Neural progenitor cell (in vitro differentiated cells): Measurements from ENCODE around the gene IFNGR2.

ENCODE experiments used
- EZH2 ChIP-seq: fragments of 200-600 bp; sonication (generic); IDR thresholded peaks from 2 replicates; pipeline ENCODE4 v1.6.1; 2017; ENCODE audit warnings: antibody characterized with exemption, mild to moderate bottlenecking, moderate library complexity
- TF ChIP-seq, protein P1 (sequence below): fragments of 200-600 bp; sonication (generic); IDR thresholded peaks from 2 replicates; pipeline ENCODE4 v1.5.1; 2017; ENCODE audit warnings: antibody characterized with exemption, mild to moderate bottlenecking

DNA sequence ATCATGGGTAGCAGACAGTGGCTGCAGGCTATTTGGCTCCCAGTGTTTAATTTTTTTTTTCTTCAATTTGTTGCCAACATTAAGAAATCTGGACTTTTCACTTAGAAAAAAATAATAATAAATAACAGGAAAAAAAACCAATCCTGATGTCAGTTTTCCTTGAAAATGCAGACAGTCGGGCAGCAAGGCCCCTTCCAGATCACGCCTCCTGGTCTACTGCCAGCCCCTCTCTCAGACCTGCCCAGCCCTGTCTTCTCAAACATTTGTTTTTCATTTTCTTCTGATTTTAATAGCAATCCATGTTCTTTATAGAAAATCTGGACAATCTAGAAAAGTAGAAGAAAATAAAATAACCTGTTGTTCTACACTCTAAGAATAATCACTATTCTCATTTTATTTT is 15.5 kb downstream of the IFNGR2 start:
- no peak for TF ChIP-seq EZH2
- TF ChIP-seq, protein P1, sequence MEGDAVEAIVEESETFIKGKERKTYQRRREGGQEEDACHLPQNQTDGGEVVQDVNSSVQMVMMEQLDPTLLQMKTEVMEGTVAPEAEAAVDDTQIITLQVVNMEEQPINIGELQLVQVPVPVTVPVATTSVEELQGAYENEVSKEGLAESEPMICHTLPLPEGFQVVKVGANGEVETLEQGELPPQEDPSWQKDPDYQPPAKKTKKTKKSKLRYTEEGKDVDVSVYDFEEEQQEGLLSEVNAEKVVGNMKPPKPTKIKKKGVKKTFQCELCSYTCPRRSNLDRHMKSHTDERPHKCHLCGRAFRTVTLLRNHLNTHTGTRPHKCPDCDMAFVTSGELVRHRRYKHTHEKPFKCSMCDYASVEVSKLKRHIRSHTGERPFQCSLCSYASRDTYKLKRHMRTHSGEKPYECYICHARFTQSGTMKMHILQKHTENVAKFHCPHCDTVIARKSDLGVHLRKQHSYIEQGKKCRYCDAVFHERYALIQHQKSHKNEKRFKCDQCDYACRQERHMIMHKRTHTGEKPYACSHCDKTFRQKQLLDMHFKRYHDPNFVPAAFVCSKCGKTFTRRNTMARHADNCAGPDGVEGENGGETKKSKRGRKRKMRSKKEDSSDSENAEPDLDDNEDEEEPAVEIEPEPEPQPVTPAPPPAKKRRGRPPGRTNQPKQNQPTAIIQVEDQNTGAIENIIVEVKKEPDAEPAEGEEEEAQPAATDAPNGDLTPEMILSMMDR, result no peak
